ENCODE results near the gene ARID2.

The ARID2 gene

DNA sequence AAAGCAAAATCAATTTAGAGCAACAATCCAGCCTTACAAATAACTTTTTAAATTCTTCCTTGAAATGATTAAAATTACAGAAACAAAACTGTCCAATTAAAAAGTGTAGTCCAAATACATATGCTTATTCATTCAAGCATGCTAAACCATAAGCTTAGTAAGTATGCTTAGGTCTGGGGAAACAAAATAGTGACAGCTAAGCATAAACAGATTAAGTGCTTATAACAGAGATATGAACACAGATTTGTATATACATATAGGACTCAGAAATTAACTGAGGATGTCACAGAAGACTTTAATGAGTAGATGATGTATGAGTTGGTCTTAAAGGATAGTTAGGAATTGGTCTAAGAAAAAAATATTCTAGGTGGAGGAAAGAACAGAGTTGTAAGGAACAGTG, 219.0 kb downstream of the ARID2 start:
- no peak for FAIRE-seq

All from islet of Langerhans (tissue), 1 donor.